Measurements from ENCODE around the gene PTPRS. TPM values are rescaled to one million over a fixed set of nuclear protein-coding genes. Genes with fewer than 3 reads are reported as not detected.

The PTPRS gene
- total and polyA plus RNA-seq, 2 of the 13 experiments (the other 11 are each of a cell fraction or from before 2014, with no cell fraction given), result 32.7 to 43.9 TPM

- CTCF ChIA-PET (ENCODE audit: low intra/inter-chr PET ratio, low total read pairs), result no interaction called here
- no peak overlapping the region for H2AFZ ChIP-seq (ENCODE audit: low read length)
- FAIRE-seq (no peak), ATAC-seq (no peak), DNase-seq (ENCODE audit: low spot score) (no peak)
- intact Hi-C loops (cut with micrococcal nuclease; ENCODE audit: unreplicated experiment), result no loop called here
- H3K4me2 ChIP-seq (ENCODE audit: low read depth, low read length), result no peak overlapping the region
- H4K20me1 ChIP-seq (ENCODE audit: insufficient read depth, low read length), result no peaks in the 10 kb centered on the region
- WGBS (ENCODE audit: low lambda C conversion rate), result 90% methylated on average over 6 of the region's 7 CpGs
- no peak overlapping the region for H3K27ac ChIP-seq (ENCODE audit: extremely low read length, insufficient read depth, low read length)
- H3K9me3 ChIP-seq (ENCODE audit: low read length), result no peaks in the 10 kb centered on the region
- H3K36me3 ChIP-seq (replicated peaks in 1 of 2; ENCODE audit: control insufficient read depth in 1 of 2, insufficient read depth in 2 of 2, low read length in 2 of 2), result no peaks in the 10 kb centered on the region
- no peak overlapping the region for H3K9ac ChIP-seq (ENCODE audit: insufficient read depth, low read depth, low read length)
- no peaks in the 10 kb centered on the region for H3K4me1 ChIP-seq (ENCODE audit: insufficient read depth, low read length)
- H3K27me3 ChIP-seq (ENCODE audit: control insufficient read depth in 1 of 2, insufficient read depth in 2 of 2, low read length in 2 of 2), result no peaks in the 10 kb centered on the region
- in situ Hi-C loops (cut with HindIII; ENCODE audit: extremely low pct_ligation_motif_present, low pct_unique_long_range_greater_than_20kb), result no loop called here
- no peak for TF ChIP-seq FLYWCH1 (CRISPR knock-in tag; IDR thresholded peaks at IDR 0.05)
- TF ChIP-seq RNF2 (conservative IDR thresholded peaks at IDR 0.05; ENCODE audit: low read depth), result no peak
- TF ChIP-seq ZSCAN21 (CRISPR knock-in tag; IDR thresholded peaks at IDR 0.05; ENCODE audit: borderline replicate concordance), result no peak
- no peak for TF ChIP-seq PHF8 (CRISPR knock-in tag; IDR thresholded peaks at IDR 0.05)
- TF ChIP-seq ZNF451 (CRISPR knock-in tag; IDR thresholded peaks at IDR 0.05), result no peak
- TF ChIP-seq CCAR2 (optimal IDR thresholded peaks at IDR 0.05; ENCODE audit: low read depth, low read length), result no peak
- TF ChIP-seq CEBPB (IDR thresholded peaks at IDR 0.05; ENCODE audit: borderline replicate concordance, low read depth, low read length), result no peak
- no peak for TF ChIP-seq ZMYM4 (CRISPR knock-in tag; IDR thresholded peaks at IDR 0.05)
- no peak for TF ChIP-seq CSRNP1 (CRISPR knock-in tag; IDR thresholded peaks at IDR 0.05)
- no peak for TF ChIP-seq ELF4 (CRISPR knock-in tag; IDR thresholded peaks at IDR 0.05; ENCODE audit: borderline replicate concordance)
- TF ChIP-seq KLF15 (CRISPR knock-in tag; IDR thresholded peaks at IDR 0.05; ENCODE audit: borderline replicate concordance), result no peak
- no peak for TF ChIP-seq ZNF253 (CRISPR knock-in tag; IDR thresholded peaks at IDR 0.05; ENCODE audit: borderline replicate concordance)
- TF ChIP-seq DMTF1 (CRISPR knock-in tag; IDR thresholded peaks at IDR 0.05), result no peak
- BruUV-seq (replicated peaks), result no TSS peak
- no peaks in the 10 kb centered on the region for H3K79me2 ChIP-seq (ENCODE audit: insufficient read depth, low read length)
- H3K4me3 ChIP-seq (replicated peaks in 1 of 3; ENCODE audit: insufficient read depth in 1 of 3, low read depth in 2 of 3, low read length in 3 of 3), result no peak overlapping the region
- POLR2A ChIA-PET, result no interaction called here
Measured at GRCh38 chr19:5303208-5303607, 37.4 kb downstream of the PTPRS start.

Data from HepG2 (cell line).